HepG2 (cell line): ENCODE results near the gene ATP8A2. TPM values are rescaled to one million over a fixed set of nuclear protein-coding genes. Genes with fewer than 3 reads are reported as not detected.

ENCODE experiments used
- ATAC-seq: fragments of 200-7000 bp; cut with Tn5 transposase; 3 replicates; pipeline ENCODE4 v1.9.1; 2020; ENCODE audit warnings: mild to moderate bottlenecking, moderate library complexity
- BruUV-seq: library from RNA; stranded (reverse); fragments of 400-500 nt; replicated peaks from 2 replicates; lab custom pipeline; 2021; lab: Mats Ljungman, UMichigan
- CTCF ChIA-PET: fragments of 300-600 bp; formaldehyde crosslinking; extraction: SDS; loops from one replicate; lab custom pipeline; 2021; ENCODE audit warnings: low total read pairs, inconsistent platforms, low intra/inter-chr PET ratio; lab: Yijun Ruan, JAX
- POLR2A ChIA-PET: fragments of 350-600 bp; sonication (Branson Sonifier 250); formaldehyde crosslinking; loops from one replicate; lab custom pipeline; 2020; ENCODE audit warnings: antibody characterized with exemption, inconsistent platforms; lab: Yijun Ruan, JAX
- DNase-seq: peaks from one replicate; pipeline ENCODE4 v3.0.0-alpha.2; 2015; ENCODE audit warnings: low spot score
- FAIRE-seq: peaks from 3 replicates; lab custom pipeline; 2011; peaks lifted over from hg19 to GRCh38; lab: Jason Lieb, UNC
- H2AFZ ChIP-seq: one replicate; pipeline ENCODE4 v1.6.1; 2011; ENCODE audit warnings: low read length, inconsistent platforms
- H3K27ac ChIP-seq: fragments of 300-600 bp; 3 replicates; pipeline ENCODE4 v1.8.0; 2011; ENCODE audit warnings: mixed run types, mild to moderate bottlenecking, mixed read lengths, low read length, inconsistent platforms; ENCODE audit not compliant: insufficient read depth; ENCODE audit errors: extremely low read length
- H3K27me3 ChIP-seq, 2 experiments: fragments of 200-600 bp in 1 of 2; 2 replicates in 1 of 2; 3 replicates in 1 of 2; pipeline versions ENCODE4 v1.6.0 to v1.8.0; 2011; ENCODE audit warnings: low read length in 2 of 2, mild to moderate bottlenecking in 2 of 2, moderate library complexity in 2 of 2, inconsistent platforms in 1 of 2; ENCODE audit not compliant: insufficient read depth in 2 of 2, control insufficient read depth in 1 of 2
- H3K36me3 ChIP-seq, 2 experiments: fragments of 200-600 bp in 1 of 2; replicated peaks in 1 of 2; 2 replicates in 1 of 2; 3 replicates in 1 of 2; pipeline versions ENCODE4 v1.5.1 to v1.8.0; 2011; ENCODE audit warnings: low read length in 2 of 2, inconsistent platforms in 1 of 2; ENCODE audit not compliant: insufficient read depth in 2 of 2, control insufficient read depth in 1 of 2
- H3K4me1 ChIP-seq: 2 replicates; pipeline ENCODE4 v1.5.1; 2012; ENCODE audit warnings: low read length, inconsistent platforms; ENCODE audit not compliant: insufficient read depth
- H3K4me2 ChIP-seq: 2 replicates; pipeline ENCODE4 v1.6.0; 2011; ENCODE audit warnings: low read depth, low read length, inconsistent platforms
- H3K4me3 ChIP-seq, 3 experiments: fragments of 200-600 bp in 1 of 3; sonication (generic), shearing (Covaris generic) in 1 of 3; replicated peaks in 1 of 3; 2 replicates each; pipeline ENCODE4 v1.5.1; 2011 to 2016; ENCODE audit warnings: low read length in 3 of 3, inconsistent platforms in 2 of 3, low read depth in 2 of 3, mild to moderate bottlenecking in 2 of 3, control low read depth in 1 of 3, mixed read lengths in 1 of 3; ENCODE audit not compliant: insufficient read depth in 1 of 3
- H3K79me2 ChIP-seq: one replicate; pipeline ENCODE4 v1.6.1; 2011; ENCODE audit warnings: low read length, inconsistent platforms; ENCODE audit not compliant: insufficient read depth
- H3K9ac ChIP-seq: 2 replicates; pipeline ENCODE4 v1.6.0; 2011; ENCODE audit warnings: mild to moderate bottlenecking, low read depth, low read length, inconsistent platforms; ENCODE audit not compliant: insufficient read depth
- H3K9me3 ChIP-seq: 2 replicates; pipeline ENCODE4 v1.5.1; 2012; ENCODE audit warnings: mild to moderate bottlenecking, low read length
- H4K20me1 ChIP-seq: 2 replicates; pipeline ENCODE4 v1.6.0; 2011; ENCODE audit warnings: inconsistent platforms, mild to moderate bottlenecking, low read length, moderate library complexity; ENCODE audit not compliant: insufficient read depth
- EHMT2 ChIP-seq: fragments of 200-600 bp; sonication (generic); IDR thresholded peaks from 2 replicates; pipeline ENCODE4 v1.7.0; 2017; ENCODE audit warnings: antibody characterized with exemption, low read depth, low read length, borderline replicate concordance
- EP300 ChIP-seq, 3 experiments: sonication (generic) in 1 of 3; formaldehyde crosslinking in 1 of 3; IDR thresholded peaks; 2 replicates each; pipeline versions ENCODE4 v1.5.1 to v1.6.1; 2011 to 2020; ENCODE audit warnings: low read depth in 2 of 3, low read length in 2 of 3, borderline replicate concordance in 1 of 3, improper control_type of control experiment in 1 of 3, mild to moderate bottlenecking in 1 of 3, missing genetic modification reagents in 1 of 3, moderate library complexity in 1 of 3
- HDAC2 ChIP-seq: sonication (generic); formaldehyde crosslinking; IDR thresholded peaks from 2 replicates; pipeline ENCODE4 v1.4.0; 2020; ENCODE audit warnings: missing genetic modification reagents
- MBD4 ChIP-seq: IDR thresholded peaks from 2 replicates; pipeline ENCODE4 v1.6.1; 2012; ENCODE audit warnings: low read length, inconsistent platforms, borderline replicate concordance
- NPAS2 ChIP-seq: sonication (generic); formaldehyde crosslinking; IDR thresholded peaks from 2 replicates; pipeline ENCODE4 v1.8.0; 2022; ENCODE audit warnings: mild to moderate bottlenecking, missing genetic modification reagents, borderline replicate concordance
- RBFOX2 ChIP-seq: fragments of 200-400 bp; formaldehyde crosslinking; IDR thresholded peaks from 2 replicates; pipeline ENCODE4 v1.6.1; 2017; ENCODE audit warnings: low read depth, mild to moderate bottlenecking, low read length
- THAP11 ChIP-seq: IDR thresholded peaks from 2 replicates; pipeline ENCODE4 v1.6.1; 2016; ENCODE audit warnings: missing biosample characterization, missing genetic modification reagents
- TSC22D2 ChIP-seq: sonication (generic); formaldehyde crosslinking; IDR thresholded peaks from 2 replicates; pipeline ENCODE4 v1.5.1; 2020; ENCODE audit warnings: missing genetic modification reagents, mild to moderate bottlenecking, borderline replicate concordance
- ZNF17 ChIP-seq: sonication (generic); formaldehyde crosslinking; IDR thresholded peaks from 2 replicates; pipeline ENCODE4 v1.5.0; 2020; ENCODE audit warnings: mild to moderate bottlenecking, missing genetic modification reagents
- ZNF326 ChIP-seq: sonication (generic); formaldehyde crosslinking; IDR thresholded peaks from 2 replicates; pipeline ENCODE4 v1.4.0; 2020; ENCODE audit warnings: missing genetic modification reagents, borderline replicate concordance
- WGBS: methylation state at CpG from one replicate; pipeline ENCODE4 v1.1.6; 2017; ENCODE audit warnings: low lambda C conversion rate; 5-methylcytosine and 5-hydroxymethylcytosine counted together
- in situ Hi-C: cut with HindIII; loops from 2 replicates; pipeline ENCODE4 v1.10.0; 2017; ENCODE audit warnings: low pct_unique_long_range_greater_than_20kb; ENCODE audit not compliant: extremely low pct_ligation_motif_present
- intact Hi-C: fragments of 100-400 bp; cut with micrococcal nuclease; formaldehyde crosslinking; loops from one replicate; pipeline ENCODE4 v1.10.0; 2022; ENCODE audit not compliant: unreplicated experiment
- polyA plus RNA-seq, 8 experiments: library from polyadenylated mRNA; depleted of rRNA in 3 of 8; stranded (reverse) in 7 of 8; unstranded in 1 of 8; fragments of >200 nt; fragmentation: Illumina TruSeq in 4 of 8; extraction: Trizol in 4 of 8; gene quantifications; 2 replicates each; pipeline versions ENCODE4 v1.2.1 to v1.2.3, GENCODE V29; 2011 to 2016; ENCODE audit warnings: low read depth in 4 of 8, missing spikeins in 1 of 8, mixed read lengths in 1 of 8; ENCODE audit not compliant: insufficient read depth in 1 of 8
- total RNA-seq, 5 experiments: library from RNA; depleted of rRNA; stranded (reverse); fragments of >200 nt; fragmentation: Illumina TruSeq; extraction: Trizol; gene quantifications; 2 replicates each; pipeline ENCODE4 v1.2.3, GENCODE V29; 2016; ENCODE audit warnings: low read depth in 1 of 5
- TF ChIP-seq, protein P1 (sequence below): sonication (generic); formaldehyde crosslinking; IDR thresholded peaks from 2 replicates; pipeline ENCODE4 v1.5.0; 2020; ENCODE audit warnings: mild to moderate bottlenecking, missing genetic modification reagents
- TF ChIP-seq, protein P2 (sequence below): sonication (generic); formaldehyde crosslinking; IDR thresholded peaks from 2 replicates; pipeline ENCODE4 v1.9.0; 2022; ENCODE audit warnings: missing genetic modification reagents, mild to moderate bottlenecking, borderline replicate concordance
- TF ChIP-seq, protein P3 (sequence below), 2 experiments: sonication (generic) in 1 of 2; formaldehyde crosslinking in 1 of 2; IDR thresholded peaks; 2 replicates each; pipeline versions ENCODE4 v1.6.1 to v1.9.0; 2014 to 2022; ENCODE audit warnings: antibody characterized with exemption in 1 of 2, borderline replicate concordance in 1 of 2, inconsistent platforms in 1 of 2, low read depth in 1 of 2, missing genetic modification reagents in 1 of 2

The ATP8A2 gene
- total and polyA plus RNA-seq, 2 of the 13 experiments (the other 11 are each of a cell fraction or from before 2014, with no cell fraction given), result 0.09 TPM; not detected in 1

DNA sequence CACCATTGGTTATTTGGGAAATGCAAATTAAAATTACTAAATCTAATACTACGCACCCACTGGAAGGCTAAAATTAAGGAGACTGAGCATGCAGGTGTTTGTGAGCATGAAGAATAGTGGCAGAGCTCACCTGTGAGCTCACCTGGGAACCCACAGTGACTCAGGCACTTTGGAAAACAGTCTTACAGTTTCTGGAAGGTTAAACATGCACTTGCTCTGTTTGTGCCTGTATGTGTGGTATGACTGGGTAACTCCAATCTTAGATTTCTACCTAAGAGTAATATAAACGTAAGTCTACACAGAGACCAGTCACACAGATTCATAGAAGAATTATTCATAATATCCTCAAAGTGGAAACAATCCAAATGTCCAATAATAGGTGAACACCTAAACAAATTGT, 318.8 kb downstream of the ATP8A2 start:
- no peak for FAIRE-seq
- ATAC-seq, result no peak
- no peak overlapping the region for H3K27ac ChIP-seq
- BruUV-seq, result no TSS peak
- CTCF ChIA-PET, result no interaction called here
- no peaks in the 10 kb centered on the region for H3K36me3 ChIP-seq
- POLR2A ChIA-PET, result no interaction called here
- no peaks in the 10 kb centered on the region for H3K4me1 ChIP-seq
- no peak for DNase-seq
- H2AFZ ChIP-seq, result no peak overlapping the region
- H3K4me3 ChIP-seq, result no peak overlapping the region
- no peaks in the 10 kb centered on the region for H3K79me2 ChIP-seq
- H4K20me1 ChIP-seq, result no peaks in the 10 kb centered on the region
- TF ChIP-seq, protein P1, sequence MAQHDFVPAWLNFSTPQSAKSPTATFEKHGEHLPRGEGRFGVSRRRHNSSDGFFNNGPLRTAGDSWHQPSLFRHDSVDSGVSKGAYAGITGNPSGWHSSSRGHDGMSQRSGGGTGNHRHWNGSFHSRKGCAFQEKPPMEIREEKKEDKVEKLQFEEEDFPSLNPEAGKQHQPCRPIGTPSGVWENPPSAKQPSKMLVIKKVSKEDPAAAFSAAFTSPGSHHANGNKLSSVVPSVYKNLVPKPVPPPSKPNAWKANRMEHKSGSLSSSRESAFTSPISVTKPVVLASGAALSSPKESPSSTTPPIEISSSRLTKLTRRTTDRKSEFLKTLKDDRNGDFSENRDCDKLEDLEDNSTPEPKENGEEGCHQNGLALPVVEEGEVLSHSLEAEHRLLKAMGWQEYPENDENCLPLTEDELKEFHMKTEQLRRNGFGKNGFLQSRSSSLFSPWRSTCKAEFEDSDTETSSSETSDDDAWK (CRISPR knock-in tag), result no peak
- TF ChIP-seq THAP11 (CRISPR knock-in tag), result no peak
- TF ChIP-seq TSC22D2 (CRISPR knock-in tag), result no peak
- TF ChIP-seq, protein P2, sequence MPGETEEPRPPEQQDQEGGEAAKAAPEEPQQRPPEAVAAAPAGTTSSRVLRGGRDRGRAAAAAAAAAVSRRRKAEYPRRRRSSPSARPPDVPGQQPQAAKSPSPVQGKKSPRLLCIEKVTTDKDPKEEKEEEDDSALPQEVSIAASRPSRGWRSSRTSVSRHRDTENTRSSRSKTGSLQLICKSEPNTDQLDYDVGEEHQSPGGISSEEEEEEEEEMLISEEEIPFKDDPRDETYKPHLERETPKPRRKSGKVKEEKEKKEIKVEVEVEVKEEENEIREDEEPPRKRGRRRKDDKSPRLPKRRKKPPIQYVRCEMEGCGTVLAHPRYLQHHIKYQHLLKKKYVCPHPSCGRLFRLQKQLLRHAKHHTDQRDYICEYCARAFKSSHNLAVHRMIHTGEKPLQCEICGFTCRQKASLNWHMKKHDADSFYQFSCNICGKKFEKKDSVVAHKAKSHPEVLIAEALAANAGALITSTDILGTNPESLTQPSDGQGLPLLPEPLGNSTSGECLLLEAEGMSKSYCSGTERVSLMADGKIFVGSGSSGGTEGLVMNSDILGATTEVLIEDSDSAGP (CRISPR knock-in tag), result no peak
- no peak for TF ChIP-seq HDAC2 (CRISPR knock-in tag)
- TF ChIP-seq EP300 (IDR thresholded peaks at IDR 0.05; ENCODE audit: low read depth in 2 of 2, low read length in 2 of 2), result no peak
- TF ChIP-seq EP300 (CRISPR knock-in tag; IDR thresholded peaks at IDR 0.05; ENCODE audit: borderline replicate concordance), result no peak
- no peak for TF ChIP-seq MBD4
- no peak for TF ChIP-seq ZNF326 (CRISPR knock-in tag)
- TF ChIP-seq NPAS2 (CRISPR knock-in tag), result no peak
- TF ChIP-seq, protein P3, sequence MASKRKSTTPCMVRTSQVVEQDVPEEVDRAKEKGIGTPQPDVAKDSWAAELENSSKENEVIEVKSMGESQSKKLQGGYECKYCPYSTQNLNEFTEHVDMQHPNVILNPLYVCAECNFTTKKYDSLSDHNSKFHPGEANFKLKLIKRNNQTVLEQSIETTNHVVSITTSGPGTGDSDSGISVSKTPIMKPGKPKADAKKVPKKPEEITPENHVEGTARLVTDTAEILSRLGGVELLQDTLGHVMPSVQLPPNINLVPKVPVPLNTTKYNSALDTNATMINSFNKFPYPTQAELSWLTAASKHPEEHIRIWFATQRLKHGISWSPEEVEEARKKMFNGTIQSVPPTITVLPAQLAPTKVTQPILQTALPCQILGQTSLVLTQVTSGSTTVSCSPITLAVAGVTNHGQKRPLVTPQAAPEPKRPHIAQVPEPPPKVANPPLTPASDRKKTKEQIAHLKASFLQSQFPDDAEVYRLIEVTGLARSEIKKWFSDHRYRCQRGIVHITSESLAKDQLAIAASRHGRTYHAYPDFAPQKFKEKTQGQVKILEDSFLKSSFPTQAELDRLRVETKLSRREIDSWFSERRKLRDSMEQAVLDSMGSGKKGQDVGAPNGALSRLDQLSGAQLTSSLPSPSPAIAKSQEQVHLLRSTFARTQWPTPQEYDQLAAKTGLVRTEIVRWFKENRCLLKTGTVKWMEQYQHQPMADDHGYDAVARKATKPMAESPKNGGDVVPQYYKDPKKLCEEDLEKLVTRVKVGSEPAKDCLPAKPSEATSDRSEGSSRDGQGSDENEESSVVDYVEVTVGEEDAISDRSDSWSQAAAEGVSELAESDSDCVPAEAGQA (IDR thresholded peaks at IDR 0.05; ENCODE audit: low read depth), result no peak
- TF ChIP-seq, protein P3 (CRISPR knock-in tag; IDR thresholded peaks at IDR 0.05; ENCODE audit: borderline replicate concordance), result no peak
- no peak for TF ChIP-seq RBFOX2
- TF ChIP-seq ZNF17 (CRISPR knock-in tag), result no peak
- TF ChIP-seq EHMT2, result no peak
- H3K9ac ChIP-seq, result no peak overlapping the region
- intact Hi-C loops, result no loop called here
- no peak overlapping the region for H3K4me2 ChIP-seq
- no peaks in the 10 kb centered on the region for H3K9me3 ChIP-seq
- WGBS, result 0% methylated on average over 2 of the region's 2 CpGs
- no peaks in the 10 kb centered on the region for H3K27me3 ChIP-seq
- in situ Hi-C loops, result no loop called here
